ENCODE data around the gene ADCY7.

The ADCY7 gene

GRCh38 chr16:50303041-50303604, 36.8 kb downstream of the ADCY7 start:
- no peak overlapping the region for H3K4me3 ChIP-seq (replicated peaks in 1 of 2; ENCODE audit: low read depth in 2 of 2, low read length in 2 of 2)
- DNase-seq (ENCODE audit: low read depth in 2 of 2), result peak in 1 of 2 donors; percentile 22
- no peak for TF ChIP-seq CTCF (IDR thresholded peaks at IDR 0.05; ENCODE audit: low read depth, low read length)

- TF ChIP-seq CTCF (IDR thresholded peaks at IDR 0.05; ENCODE audit: low read depth, low read length), result no peak
- H3K4me3 ChIP-seq (replicated peaks in 1 of 2; ENCODE audit: low read depth in 2 of 2, low read length in 2 of 2), result no peak overlapping the region
- peak; percentile 33 to 52 for DNase-seq (ENCODE audit: low read depth in 2 of 2)
Observed at GRCh38 chr16:50303605-50304466, 37.5 kb downstream of the ADCY7 start.

- DNase-seq (ENCODE audit: low read depth in 2 of 2), result no peak
- TF ChIP-seq CTCF (IDR thresholded peaks at IDR 0.05; ENCODE audit: low read depth, low read length), result no peak
- H3K4me3 ChIP-seq (replicated peaks in 1 of 2; ENCODE audit: low read depth in 2 of 2, low read length in 2 of 2), result no peak overlapping the region
Observed at GRCh38 chr16:50304467-50305440, 38.4 kb downstream of the ADCY7 start.

- DNase-seq (ENCODE audit: low read depth in 2 of 2), result no peak
- no peak for TF ChIP-seq CTCF (IDR thresholded peaks at IDR 0.05; ENCODE audit: low read depth, low read length)
- H3K4me3 ChIP-seq (replicated peaks in 1 of 2; ENCODE audit: low read depth in 2 of 2, low read length in 2 of 2), result no peak overlapping the region
Observed at GRCh38 chr16:50305441-50306061, 39.2 kb downstream of the ADCY7 start.

- DNase-seq (ENCODE audit: low read depth in 2 of 2), result no peak
- no peak for TF ChIP-seq CTCF (IDR thresholded peaks at IDR 0.05; ENCODE audit: low read depth, low read length)
- H3K4me3 ChIP-seq (replicated peaks in 1 of 2; ENCODE audit: low read depth in 2 of 2, low read length in 2 of 2), result no peak overlapping the region
Observed at GRCh38 chr16:50306287-50306686, 39.9 kb downstream of the ADCY7 start.
